Activated T-cell treated with anti-CD3 and anti-CD28 coated beads for 4 hours (primary cell): ENCODE measurements around the gene MYH7.

Experiments used
- DNase-seq: peaks from one replicate; pipeline ENCODE4 v3.0.0-alpha.2; 2020

MYH7 gene

GRCh38 chr14:23447361-23448350, 12.2 kb upstream of the MYH7 start:
- DNase-seq = no peak

GRCh38 chr14:23446291-23446851, 10.9 kb upstream of the MYH7 start:
- DNase-seq = no peak

- no peak for DNase-seq
Measured at GRCh38 chr14:23445773-23446172, 10.3 kb upstream of the MYH7 start.

- no peak for DNase-seq
Measured at GRCh38 chr14:23444314-23444713, 8.9 kb upstream of the MYH7 start.

GRCh38 chr14:23443881-23444280, 8.4 kb upstream of the MYH7 start:
- DNase-seq = no peak

GRCh38 chr14:23443411-23443812, 8.0 kb upstream of the MYH7 start:
- DNase-seq = no peak

GRCh38 chr14:23442721-23443356, 7.4 kb upstream of the MYH7 start:
- no peak for DNase-seq

- no peak for DNase-seq
Measured at GRCh38 chr14:23441076-23441475, 5.6 kb upstream of the MYH7 start.

- no peak for DNase-seq
Measured at GRCh38 chr14:23439107-23439835, 3.8 kb upstream of the MYH7 start.

GRCh38 chr14:23438101-23438971, 2.9 kb upstream of the MYH7 start:
- DNase-seq = no peak

GRCh38 chr14:23437133-23438100, 2.0 kb upstream of the MYH7 start:
- no peak for DNase-seq

- DNase-seq = no peak
Measured at GRCh38 chr14:23436327-23437132, 1.1 kb upstream of the MYH7 start.

- no peak for DNase-seq
Measured at GRCh38 chr14:23434488-23435222, 805 bp downstream of the MYH7 start.

GRCh38 chr14:23433457-23433856, 2.0 kb downstream of the MYH7 start:
- no peak for DNase-seq

- DNase-seq = no peak
Measured at GRCh38 chr14:23432946-23433345, 2.5 kb downstream of the MYH7 start.

- no peak for DNase-seq
Measured at GRCh38 chr14:23432102-23432925, 3.1 kb downstream of the MYH7 start.

GRCh38 chr14:23431486-23431885, 4.0 kb downstream of the MYH7 start:
- no peak for DNase-seq

GRCh38 chr14:23430723-23431085, 4.8 kb downstream of the MYH7 start:
- DNase-seq = no peak
